ENCODE data around the gene TUBB8B.
"Not testable (repeated sequence)": the region's sequence is repeated elsewhere in the genome, so short reads cannot be mapped to it uniquely, and the experiment has no call there.

The TUBB8B gene

DNA sequence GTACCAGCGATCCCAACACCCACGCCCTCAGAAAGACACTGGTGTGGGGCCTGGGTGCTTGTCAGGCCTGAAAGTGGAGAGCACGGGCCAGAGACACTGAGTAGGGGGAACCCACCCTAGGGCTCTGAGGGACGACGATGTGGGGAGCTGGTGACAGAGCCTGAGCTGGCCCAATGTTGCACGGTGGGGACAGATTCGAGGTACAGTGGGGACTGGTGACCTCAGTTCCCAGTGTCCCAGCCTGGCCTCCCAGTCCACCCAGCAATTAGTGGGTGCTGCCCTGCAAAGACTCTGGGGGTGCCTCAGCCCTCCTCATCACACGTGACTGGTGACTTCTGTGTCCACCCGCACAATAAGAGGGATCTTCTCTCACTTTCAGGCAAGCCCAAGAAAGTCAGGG lies 36.6 kb downstream of the TUBB8B start:
- not testable (repeated sequence) for DNase-seq (ENCODE audit: low read depth)

DNA sequence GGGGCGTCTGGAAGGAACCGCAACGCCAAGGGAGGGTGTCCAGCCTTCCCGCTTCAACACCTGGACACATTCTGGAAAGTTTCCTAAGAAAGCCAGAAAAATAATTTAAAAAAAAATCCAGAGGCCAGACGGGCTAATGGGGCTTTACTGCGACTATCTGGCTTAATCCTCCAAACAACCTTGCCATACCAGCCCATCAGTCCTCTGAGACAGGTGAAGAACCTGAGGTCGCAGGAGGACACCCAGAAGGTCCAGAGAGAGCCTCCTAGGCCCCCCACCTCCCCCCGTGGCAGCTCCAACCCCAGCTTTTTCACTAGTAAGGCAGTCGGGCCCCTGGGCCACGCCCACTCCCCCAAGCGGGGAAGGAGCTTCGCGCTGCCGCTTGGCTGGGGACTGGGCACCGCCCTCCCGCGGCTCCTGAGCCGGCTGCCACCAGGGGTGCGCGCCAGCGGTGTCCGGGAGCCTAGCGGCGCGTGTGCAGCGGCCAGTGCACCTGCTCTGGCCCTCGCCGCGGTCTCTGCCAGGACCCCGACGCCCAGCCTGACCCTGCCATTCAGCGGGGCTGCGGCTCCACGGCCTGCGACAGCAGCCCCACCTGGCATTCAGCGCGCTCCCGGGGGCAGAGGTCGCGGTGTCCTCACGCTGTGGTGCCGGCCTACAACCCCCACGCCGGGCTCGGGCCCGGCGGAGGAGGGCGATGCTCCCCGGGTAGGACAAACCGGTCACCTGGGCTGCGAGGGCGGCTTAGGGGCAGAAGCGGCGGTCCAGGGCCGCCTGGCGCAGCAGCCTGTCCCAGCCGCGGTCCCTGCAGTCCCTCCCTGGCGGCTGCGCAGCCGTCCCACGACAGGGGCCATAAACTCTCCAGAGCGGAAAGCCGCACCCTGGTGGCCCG lies 37.8 kb downstream of the TUBB8B start:
- DNase-seq (ENCODE audit: low read depth): not testable (repeated sequence)

DNA sequence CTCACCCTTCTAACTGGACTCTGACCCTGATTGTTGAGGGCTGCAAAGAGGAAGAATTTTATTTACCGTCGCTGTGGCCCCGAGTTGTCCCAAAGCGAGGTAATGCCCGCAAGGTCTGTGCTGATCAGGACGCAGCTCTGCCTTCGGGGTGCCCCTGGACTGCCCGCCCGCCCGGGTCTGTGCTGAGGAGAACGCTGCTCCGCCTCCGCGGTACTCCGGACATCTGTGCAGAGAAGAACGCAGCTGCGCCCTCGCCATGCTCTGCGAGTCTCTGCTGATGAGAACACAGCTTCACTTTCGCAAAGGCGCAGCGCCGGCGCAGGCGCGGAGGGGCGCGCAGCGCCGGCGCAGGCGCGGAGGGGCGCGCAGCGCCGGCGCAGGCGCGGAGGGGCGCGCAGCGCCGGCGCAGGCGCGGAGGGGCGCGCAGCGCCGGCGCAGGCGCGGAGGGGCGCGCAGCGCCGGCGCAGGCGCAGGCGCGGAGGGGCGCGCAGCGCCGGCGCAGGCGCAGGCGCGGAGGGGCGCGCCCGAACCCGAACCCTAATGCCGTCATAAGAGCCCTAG lies 38.7 kb downstream of the TUBB8B start:
- not testable (repeated sequence) for DNase-seq (ENCODE audit: low read depth)

DNA sequence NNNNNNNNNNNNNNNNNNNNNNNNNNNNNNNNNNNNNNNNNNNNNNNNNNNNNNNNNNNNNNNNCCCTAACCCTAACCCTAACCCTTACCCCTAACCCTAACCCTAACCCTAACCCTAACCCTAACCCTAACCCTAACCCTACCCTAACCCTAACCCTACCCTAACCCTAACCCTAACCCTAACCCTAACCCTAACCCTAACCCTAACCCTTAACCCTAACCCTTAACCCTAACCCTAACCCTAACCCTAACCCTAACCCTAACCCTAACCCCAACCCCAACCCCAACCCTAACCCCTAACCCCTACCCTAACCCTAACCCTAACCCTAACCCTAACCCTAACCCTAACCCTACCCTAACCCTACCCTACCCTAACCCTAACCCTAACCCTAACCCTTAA lies 39.5 kb downstream of the TUBB8B start:
- not testable (repeated sequence) for DNase-seq (ENCODE audit: low read depth)
